ENCODE data around the gene ELF5. TPM values are rescaled to one million over a fixed set of nuclear protein-coding genes. Genes with fewer than 3 reads are reported as not detected.

Gene ELF5
- total RNA-seq, 1 experiment from 2014 or later, result not detected

- no peaks in the 10 kb centered on the region for H3K9me3 Mint-ChIP-seq (ENCODE audit: unreplicated experiment)
- CTCF ChIA-PET, result interaction anchor here (1.2 to 2.4 kb wide), 3 partner anchors 11 to 14 kb away, joined by 4 to 9 read pairs (median 5); partner anchors contain the start of gene ELF5
Measured at GRCh38 chr11:34525098-34525497, 11.5 kb upstream of the ELF5 start.

DNA sequence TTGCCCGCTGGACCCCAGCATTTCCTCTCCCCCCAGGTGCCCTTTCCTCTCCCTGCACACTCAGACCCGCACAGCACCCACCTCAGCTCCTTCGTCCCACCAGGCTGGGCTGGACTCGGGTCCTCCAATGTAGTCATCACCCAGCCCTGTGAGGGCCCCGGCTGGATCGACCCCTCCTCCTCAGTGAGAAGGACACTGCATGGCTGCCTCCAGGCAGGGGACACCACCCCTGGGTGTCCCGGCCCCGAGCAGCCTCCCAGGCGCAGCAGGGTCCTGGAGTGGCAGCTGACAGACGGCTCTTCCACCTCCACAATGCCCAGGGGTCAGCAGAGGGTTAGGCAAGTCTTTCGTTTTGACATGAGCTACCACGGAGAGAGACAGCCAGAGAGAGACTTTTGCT is 11.1 kb upstream of the ELF5 start:
- H3K9me3 Mint-ChIP-seq (ENCODE audit: unreplicated experiment), result no peaks in the 10 kb centered on the region
- TF ChIP-seq CTCF (IDR thresholded peaks at IDR 0.05; ENCODE audit: unreplicated experiment), result no peak
- no peaks in the 10 kb centered on the region for H3K36me3 Mint-ChIP-seq (ENCODE audit: insufficient read depth, unreplicated experiment)
- DNase-seq (ENCODE audit: unreplicated experiment), result no peak
- intact Hi-C loops (cut with micrococcal nuclease), result no loop called here
- H3K4me3 Mint-ChIP-seq (ENCODE audit: unreplicated experiment), result no peak overlapping the region
- no peak overlapping the region for H3K27ac Mint-ChIP-seq (ENCODE audit: low read depth, unreplicated experiment)
- no peaks in the 10 kb centered on the region for H3K27me3 Mint-ChIP-seq (ENCODE audit: insufficient read depth, unreplicated experiment)
- peaks cover 6% of the 10 kb centered on the region for H3K4me1 Mint-ChIP-seq (ENCODE audit: insufficient read depth, unreplicated experiment)
- ChIA-PET CTCF (interaction anchor here (1.2 to 2.4 kb wide), 3 partner anchors 10 to 13 kb away, joined by 4 to 9 read pairs (median 5); partner anchors contain the start of gene ELF5), POLR2A (interaction anchor here (0.6 to 0.7 kb wide), 2 partner anchors 38 to 443 kb away, joined by 3 read pairs; no protein-coding TSS in a partner anchor)
- no TSS peak for BruUV-seq (replicated peaks)

More at GRCh38 chr11:34525098-34525497, 11.5 kb upstream of the ELF5 start:
- Mint-ChIP-seq H3K4me1 (ENCODE audit: insufficient read depth, unreplicated experiment) (peaks cover 6% of the 10 kb centered on the region), H3K27me3 (ENCODE audit: insufficient read depth, unreplicated experiment) (no peaks in the 10 kb centered on the region), H3K4me3 (ENCODE audit: unreplicated experiment) (no peak overlapping the region), H3K36me3 (ENCODE audit: insufficient read depth, unreplicated experiment) (no peaks in the 10 kb centered on the region), H3K27ac (ENCODE audit: low read depth, unreplicated experiment) (no peak overlapping the region)
- no TSS peak for BruUV-seq (replicated peaks)
- no peak for TF ChIP-seq CTCF (IDR thresholded peaks at IDR 0.05; ENCODE audit: unreplicated experiment)
- POLR2A ChIA-PET, result no interaction called here
- intact Hi-C loops (cut with micrococcal nuclease), result no loop called here
- DNase-seq (ENCODE audit: unreplicated experiment), result no peak

DNA sequence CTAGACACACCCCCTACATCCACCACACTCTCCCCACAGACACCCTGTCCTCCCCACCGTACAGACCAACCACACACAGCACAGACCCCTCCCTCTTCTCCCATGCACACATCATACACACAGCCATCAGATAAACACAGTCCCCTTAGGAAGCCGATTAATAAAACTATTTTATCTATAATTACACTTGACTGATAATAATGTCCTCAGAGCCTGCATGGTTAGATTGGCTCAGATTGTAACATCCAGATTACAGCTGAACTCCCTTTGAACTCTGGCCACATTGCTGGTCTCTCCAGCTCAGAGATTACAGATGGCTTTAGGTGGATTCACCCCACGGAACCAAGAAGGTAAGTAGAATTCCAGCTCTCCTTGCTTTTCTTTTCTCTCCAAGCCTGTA is 9.5 kb upstream of the ELF5 start:
- no peak for DNase-seq (ENCODE audit: unreplicated experiment)
- H3K4me1 Mint-ChIP-seq (ENCODE audit: insufficient read depth, unreplicated experiment), result peaks cover 6% of the 10 kb centered on the region
- no peaks in the 10 kb centered on the region for H3K36me3 Mint-ChIP-seq (ENCODE audit: insufficient read depth, unreplicated experiment)
- TF ChIP-seq CTCF (IDR thresholded peaks at IDR 0.05; ENCODE audit: unreplicated experiment), result no peak
- H3K27me3 Mint-ChIP-seq (ENCODE audit: insufficient read depth, unreplicated experiment), result peaks cover 6% of the 10 kb centered on the region
- no peaks in the 10 kb centered on the region for H3K9me3 Mint-ChIP-seq (ENCODE audit: unreplicated experiment)
- POLR2A ChIA-PET, result interaction anchor here (1.2 kb wide), 1 partner anchor 44 kb away, joined by 3 read pairs; no protein-coding TSS in a partner anchor
- H3K4me3 Mint-ChIP-seq (ENCODE audit: unreplicated experiment), result no peak overlapping the region
- CTCF ChIA-PET, result interaction anchor here (2.0 kb wide), 1 partner anchor 10 kb away, joined by 12 read pairs; the partner anchor contains the start of gene ELF5
- H3K27ac Mint-ChIP-seq (ENCODE audit: low read depth, unreplicated experiment), result no peak overlapping the region
- BruUV-seq (replicated peaks), result no TSS peak
- intact Hi-C loops (cut with micrococcal nuclease), result no loop called here

GRCh38 chr11:34522188-34522587 is 8.6 kb upstream of the ELF5 start:
- ChIA-PET POLR2A (interaction anchor here (1.2 kb wide), 1 partner anchor 45 kb away, joined by 3 read pairs; no protein-coding TSS in a partner anchor), CTCF (interaction anchor here (1.0 to 2.0 kb wide), 2 partner anchors 9 to 10 kb away, joined by 3 to 12 read pairs; partner anchors contain the start of gene ELF5)
- DNase-seq (ENCODE audit: unreplicated experiment), result no peak
- Mint-ChIP-seq H3K36me3 (ENCODE audit: insufficient read depth, unreplicated experiment) (no peaks in the 10 kb centered on the region), H3K4me3 (ENCODE audit: unreplicated experiment) (no peak overlapping the region), H3K4me1 (ENCODE audit: insufficient read depth, unreplicated experiment) (peaks cover 6% of the 10 kb centered on the region), H3K27me3 (ENCODE audit: insufficient read depth, unreplicated experiment) (peaks cover 11% of the 10 kb centered on the region), H3K9me3 (ENCODE audit: unreplicated experiment) (no peaks in the 10 kb centered on the region), H3K27ac (ENCODE audit: low read depth, unreplicated experiment) (no peak overlapping the region)
- no peak for TF ChIP-seq CTCF (IDR thresholded peaks at IDR 0.05; ENCODE audit: unreplicated experiment)
- no TSS peak for BruUV-seq (replicated peaks)
- intact Hi-C loops (cut with micrococcal nuclease), result no loop called here
